Prostate gland (tissue), 2 donors: ENCODE data around the gene IL25. TPM values are rescaled to one million over a fixed set of nuclear protein-coding genes. Genes with fewer than 3 reads are reported as not detected.
A peak's percentile ranks its signal among the peaks of the same experiment; 100 is the strongest.

Experiments
- DNase-seq: peaks from one replicate; pipeline ENCODE4 v3.0.0-alpha.2; 2019; ENCODE audit warnings: low spot score
- H3K27ac ChIP-seq, 2 donors: fragments of 200-600 bp; sonication (generic); 2 replicates each; pipeline ENCODE4 v1.5.1; 2017 to 2019
- H3K27me3 ChIP-seq: fragments of 200-600 bp; sonication (generic); replicated peaks from 2 replicates; pipeline ENCODE4 v1.5.1; 2019; ENCODE audit not compliant: insufficient read depth
- H3K36me3 ChIP-seq, 2 donors: fragments of 200-600 bp; sonication (generic); 1 replicate in 1 of 2; 2 replicates in 1 of 2; pipeline versions ENCODE4 v1.5.1 to v1.8.1; 2017 to 2019
- H3K4me1 ChIP-seq: fragments of 200-600 bp; sonication (generic); replicated peaks from 2 replicates; pipeline ENCODE4 v1.5.1; 2019
- H3K4me3 ChIP-seq, 2 donors: fragments of 200-600 bp; sonication (generic); 2 replicates each; pipeline ENCODE4 v1.5.1; 2017 to 2019
- H3K9me3 ChIP-seq: fragments of 200-600 bp; sonication (generic); 2 replicates; pipeline ENCODE4 v1.5.1; 2017
- CTCF ChIP-seq, 4 experiments: fragments of 200-600 bp in 2 of 4; fragments of 450-650 bp in 2 of 4; sonication (generic) in 2 of 4; IDR thresholded peaks; 1 replicate in 3 of 4; 2 replicates in 1 of 4; pipeline ENCODE4 v1.5.1; 2016 to 2019; ENCODE audit warnings: antibody characterized with exemption in 4 of 4, mild to moderate bottlenecking in 2 of 4, moderate library complexity in 2 of 4
- POLR2A ChIP-seq: fragments of 450-650 bp; IDR thresholded peaks from one replicate; pipeline ENCODE4 v1.6.1; 2016; ENCODE audit warnings: antibody characterized with exemption, mild to moderate bottlenecking
- POLR2AphosphoS5 ChIP-seq: sonication (generic); formaldehyde crosslinking; IDR thresholded peaks from one replicate; pipeline ENCODE4 v1.6.1; 2017; ENCODE audit warnings: antibody characterized with exemption
- WGBS: methylation state at CpG from one replicate; pipeline ENCODE4 v1.1.5; 2018; 5-methylcytosine and 5-hydroxymethylcytosine counted together
- intact Hi-C: fragments of 100-400 bp; cut with DNase I; formaldehyde crosslinking; loops from one replicate; pipeline ENCODE4 v1.14.2; 2022
- total RNA-seq, 2 donors: library from RNA; depleted of rRNA; stranded (reverse); fragments of >200 nt; gene quantifications; one replicate each; pipeline ENCODE4 v1.1.0, GENCODE V29; 2016

The IL25 gene
- total RNA-seq, 2 donors from 2014 or later = not detected

GRCh38 chr14:23361320-23361719 is 11.3 kb upstream of the IL25 start:
- peaks cover 10% of the 10 kb centered on the region for H3K4me1 ChIP-seq
- no peaks in the 10 kb centered on the region for H3K27me3 ChIP-seq
- peaks cover 0 to 5% of the 10 kb centered on the region in 2 donors for H3K36me3 ChIP-seq
- no peak for DNase-seq
- peak overlapping the region; percentile 2 to 50 for H3K27ac ChIP-seq
- TF ChIP-seq POLR2A (no peak), POLR2AphosphoS5 (no peak), CTCF (IDR thresholded peaks at IDR 0.05) (no peak)
- H3K9me3 ChIP-seq = no peaks in the 10 kb centered on the region
- H3K4me3 ChIP-seq = no peak overlapping the region
- intact Hi-C loops = no loop called here

GRCh38 chr14:23361763-23362162 is 10.8 kb upstream of the IL25 start:
- Histone ChIP-seq H3K36me3 (peaks cover 0 to 5% of the 10 kb centered on the region in 2 donors), H3K4me1 (peaks cover 10% of the 10 kb centered on the region), H3K27me3 (no peaks in the 10 kb centered on the region), H3K4me3 (no peak overlapping the region), H3K9me3 (no peaks in the 10 kb centered on the region), H3K27ac (peak overlapping the region; percentile 2 to 50)
- intact Hi-C loops = no loop called here
- DNase-seq = no peak
- no peak for TF ChIP-seq CTCF (IDR thresholded peaks at IDR 0.05)
- TF ChIP-seq POLR2A = no peak
- TF ChIP-seq POLR2AphosphoS5 = no peak
- 71% methylated on average over 6 of the region's 6 CpGs for WGBS

- H3K9me3 ChIP-seq = no peaks in the 10 kb centered on the region
- intact Hi-C loops = no loop called here
- H3K4me3 ChIP-seq = no peak overlapping the region
- H3K27ac ChIP-seq = peak overlapping the region; percentile 2 to 50
- peaks cover 0 to 5% of the 10 kb centered on the region in 2 donors for H3K36me3 ChIP-seq
- no peak for DNase-seq
- H3K4me1 ChIP-seq = peaks cover 10% of the 10 kb centered on the region
- WGBS = 35% methylated on average over 3 of the region's 3 CpGs
- TF ChIP-seq POLR2A = no peak
- TF ChIP-seq CTCF (IDR thresholded peaks at IDR 0.05) = peak in 3 of 4 experiments; percentile 21 to 37 (median 28)
- no peaks in the 10 kb centered on the region for H3K27me3 ChIP-seq
Measured at GRCh38 chr14:23362200-23362599, 10.4 kb upstream of the IL25 start.

- peak; percentile 71 for DNase-seq
- Histone ChIP-seq H3K4me1 (peaks cover 10% of the 10 kb centered on the region), H3K9me3 (no peaks in the 10 kb centered on the region), H3K4me3 (peak overlapping the region; percentile 48 to 55), H3K27ac (peak overlapping the region; percentile 97 to 98), H3K27me3 (no peaks in the 10 kb centered on the region), H3K36me3 (peaks cover 0 to 5% of the 10 kb centered on the region in 2 donors)
- TF ChIP-seq POLR2A = peak; percentile 42
- TF ChIP-seq CTCF (IDR thresholded peaks at IDR 0.05) = peak in 1 of 4 experiments; percentile 2
- peak; percentile 76 for TF ChIP-seq POLR2AphosphoS5
- intact Hi-C loops = no loop called here
- 4% methylated on average over 21 of the region's 21 CpGs for WGBS
Measured at GRCh38 chr14:23364164-23365035, 8.2 kb upstream of the IL25 start.
